ENCODE data around the gene LRRC8C.

LRRC8C gene

GRCh38 chr1:89632657-89633247 is at the start of gene LRRC8C:
TSS of gene LRRC8C (plus strand) at chr1:89633120. CDS start at chr1:89686474, 53,354 bp downstream.
- DNase-seq = peak; percentile 65 to 67

DNA sequence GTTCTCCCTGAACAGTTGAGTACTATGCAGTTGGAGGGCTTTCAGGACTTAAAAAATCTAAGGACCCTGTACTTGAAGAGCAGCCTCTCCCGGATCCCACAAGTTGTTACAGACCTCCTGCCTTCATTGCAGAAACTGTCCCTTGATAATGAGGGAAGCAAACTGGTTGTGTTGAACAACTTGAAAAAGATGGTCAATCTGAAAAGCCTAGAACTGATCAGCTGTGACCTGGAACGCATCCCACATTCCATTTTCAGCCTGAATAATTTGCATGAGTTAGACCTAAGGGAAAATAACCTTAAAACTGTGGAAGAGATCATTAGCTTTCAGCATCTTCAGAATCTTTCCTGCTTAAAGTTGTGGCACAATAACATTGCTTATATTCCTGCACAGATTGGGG is 48.7 kb upstream of the LRRC8C start:
- no peak for DNase-seq

GRCh38 chr1:89584781-89585180 is 48.1 kb upstream of the LRRC8C start:
- no peak for DNase-seq

GRCh38 chr1:89587729-89588161 is 45.2 kb upstream of the LRRC8C start:
- no peak for DNase-seq

GRCh38 chr1:89588480-89588879 is 44.4 kb upstream of the LRRC8C start:
- no peak for DNase-seq

- DNase-seq = no peak
These were observed 43.4 kb upstream of the LRRC8C start for GRCh38 chr1:89589515-89589914.

- no peak for DNase-seq
These were observed 42.4 kb upstream of the LRRC8C start for GRCh38 chr1:89590341-89591080.

- peak; percentile 73 for DNase-seq
These were observed 40.0 kb upstream of the LRRC8C start for GRCh38 chr1:89592861-89593302.

DNA sequence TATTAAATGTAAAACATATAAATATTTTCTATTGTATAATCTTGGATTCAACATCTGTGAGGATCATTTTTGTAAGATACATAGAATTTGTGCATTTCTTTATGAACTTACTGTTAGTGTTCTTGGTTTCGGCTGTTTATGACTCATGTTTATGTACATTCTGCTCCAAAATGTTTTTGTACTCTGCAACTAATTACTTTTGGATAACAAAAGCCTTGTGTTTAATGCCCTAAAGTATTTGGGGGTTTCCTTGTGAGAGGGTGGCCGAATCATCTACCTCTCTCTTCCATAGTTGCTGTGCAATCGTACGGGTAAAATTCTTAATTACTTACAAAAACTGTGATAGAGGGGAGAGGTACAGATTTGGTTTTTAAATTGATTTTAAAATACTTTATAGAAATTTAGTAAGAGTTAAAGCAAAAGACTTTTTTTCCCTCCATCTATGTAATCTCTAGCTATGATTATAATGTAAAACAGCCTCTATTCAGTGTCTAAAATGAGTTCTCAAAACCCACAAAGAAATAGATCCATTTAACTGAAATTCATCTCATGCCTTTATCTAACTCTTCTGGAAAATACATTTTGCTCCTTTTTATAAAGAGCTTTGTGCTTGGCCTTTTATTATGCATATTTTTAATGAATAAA is 38.7 kb upstream of the LRRC8C start:
- DNase-seq = no peak

- no peak for DNase-seq
These were observed 36.2 kb upstream of the LRRC8C start for GRCh38 chr1:89596698-89597097.

- peak; percentile 45 to 64 for DNase-seq
These were observed 34.2 kb upstream of the LRRC8C start for GRCh38 chr1:89598450-89599331.

DNA sequence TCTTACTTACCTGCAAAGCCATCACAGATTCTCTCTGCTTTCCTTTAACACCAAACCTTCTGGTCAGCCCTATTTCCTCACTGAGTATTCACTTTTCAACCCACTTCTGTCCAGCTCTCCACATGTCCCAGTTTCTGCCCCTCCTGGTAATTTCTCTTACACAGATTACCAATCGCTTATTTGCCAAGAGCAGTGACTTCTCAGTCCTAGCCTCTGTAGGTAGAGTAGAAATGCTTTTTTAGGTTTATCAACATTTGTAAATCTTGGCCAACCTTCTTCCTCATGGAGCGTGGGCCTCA is 33.6 kb upstream of the LRRC8C start:
- no peak for DNase-seq

GRCh38 chr1:89600451-89601224 is 32.3 kb upstream of the LRRC8C start:
- DNase-seq = no peak

DNA sequence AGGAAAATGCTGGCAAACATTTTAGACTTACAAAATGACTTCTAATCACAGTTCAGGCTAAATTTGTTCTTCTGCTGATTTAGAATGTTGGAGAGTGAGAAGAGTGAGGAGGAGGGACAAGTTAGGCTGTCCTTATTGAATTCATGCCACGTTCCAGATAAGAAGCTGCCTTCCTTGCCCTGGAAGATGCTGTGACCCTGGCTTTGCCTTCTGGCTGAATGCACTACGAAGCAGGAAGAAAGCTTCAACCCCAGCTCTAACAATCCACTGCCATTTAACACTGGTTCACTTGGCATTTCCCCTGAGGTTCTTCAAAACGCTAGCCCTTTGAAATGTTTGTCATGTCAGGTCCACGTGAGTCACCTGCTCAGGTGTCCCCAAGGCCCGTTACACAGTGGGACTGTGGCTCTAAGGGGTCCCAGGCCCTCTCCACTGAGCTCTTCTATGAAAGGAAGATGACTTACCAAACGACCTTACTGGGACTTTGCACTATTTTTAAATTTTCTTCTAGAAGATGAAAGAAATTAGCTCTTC is 30.0 kb upstream of the LRRC8C start:
- DNase-seq = no peak

GRCh38 chr1:89603651-89604413 is 29.1 kb upstream of the LRRC8C start:
- no peak for DNase-seq

GRCh38 chr1:89604414-89604735 is 28.5 kb upstream of the LRRC8C start:
- DNase-seq = no peak

GRCh38 chr1:89605692-89606091 is 27.2 kb upstream of the LRRC8C start:
- no peak for DNase-seq

DNA sequence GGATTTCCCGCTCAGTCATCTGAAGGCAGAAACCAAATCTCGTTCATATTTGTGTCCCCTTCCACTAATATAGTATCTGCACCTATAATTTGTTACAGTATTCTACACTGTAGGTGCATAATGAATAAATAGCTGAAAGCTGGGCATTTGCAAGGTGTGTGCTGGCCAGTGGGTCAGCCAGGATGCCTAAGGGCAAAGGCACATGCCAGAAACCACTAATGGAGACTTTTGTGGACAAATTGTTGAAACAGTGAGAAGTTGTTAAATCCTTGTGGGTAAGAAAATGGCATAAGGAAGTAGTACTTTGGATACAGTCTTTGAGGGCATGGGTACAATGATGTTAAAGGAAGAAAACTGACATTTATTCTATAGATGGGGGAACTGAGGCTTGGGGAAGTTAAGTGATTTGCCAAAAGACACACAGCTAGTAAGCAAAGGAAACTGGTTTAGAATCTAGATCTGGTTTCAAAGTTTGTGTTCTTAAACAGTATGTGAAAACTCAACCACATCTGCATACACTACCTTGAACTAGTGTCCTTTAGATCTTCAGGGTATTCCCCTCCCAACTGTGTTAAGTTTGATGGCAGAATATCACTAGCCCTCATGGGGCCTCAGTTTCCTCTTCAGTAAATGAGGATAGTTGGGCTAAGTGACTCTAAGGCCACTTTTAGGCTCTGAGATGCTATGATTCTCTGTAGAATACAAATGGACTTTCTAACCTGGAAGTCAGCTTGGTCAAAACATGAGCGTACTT is 26.5 kb upstream of the LRRC8C start:
- DNase-seq = no peak

DNA sequence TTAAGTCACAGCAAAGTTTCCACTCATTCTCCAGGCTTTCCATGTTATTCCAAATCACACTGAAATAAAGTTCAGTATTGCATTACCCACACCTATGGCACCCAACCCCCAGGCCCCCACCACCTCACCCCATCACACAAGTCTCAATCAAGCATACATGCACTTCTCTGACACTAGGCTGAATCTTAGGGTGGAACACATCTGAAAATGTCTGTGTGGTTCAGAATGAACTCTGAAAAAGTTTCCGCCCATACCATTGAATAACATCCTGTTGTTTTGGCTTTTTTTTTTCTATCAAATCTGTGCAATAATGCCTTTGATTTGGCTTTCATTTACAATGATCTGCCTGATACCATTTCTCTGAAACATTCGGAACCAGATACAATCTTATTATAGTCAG is 25.8 kb upstream of the LRRC8C start:
- no peak for DNase-seq

- DNase-seq = no peak
These were observed 25.2 kb upstream of the LRRC8C start for GRCh38 chr1:89607586-89608318.

Data from AML-193 (cell line).